ENCODE results near the gene ARHGEF6.
"Not testable (repeated sequence)": the region's sequence is repeated elsewhere in the genome, so short reads cannot be mapped to it uniquely, and the experiment has no call there.

The ARHGEF6 gene, protein sequence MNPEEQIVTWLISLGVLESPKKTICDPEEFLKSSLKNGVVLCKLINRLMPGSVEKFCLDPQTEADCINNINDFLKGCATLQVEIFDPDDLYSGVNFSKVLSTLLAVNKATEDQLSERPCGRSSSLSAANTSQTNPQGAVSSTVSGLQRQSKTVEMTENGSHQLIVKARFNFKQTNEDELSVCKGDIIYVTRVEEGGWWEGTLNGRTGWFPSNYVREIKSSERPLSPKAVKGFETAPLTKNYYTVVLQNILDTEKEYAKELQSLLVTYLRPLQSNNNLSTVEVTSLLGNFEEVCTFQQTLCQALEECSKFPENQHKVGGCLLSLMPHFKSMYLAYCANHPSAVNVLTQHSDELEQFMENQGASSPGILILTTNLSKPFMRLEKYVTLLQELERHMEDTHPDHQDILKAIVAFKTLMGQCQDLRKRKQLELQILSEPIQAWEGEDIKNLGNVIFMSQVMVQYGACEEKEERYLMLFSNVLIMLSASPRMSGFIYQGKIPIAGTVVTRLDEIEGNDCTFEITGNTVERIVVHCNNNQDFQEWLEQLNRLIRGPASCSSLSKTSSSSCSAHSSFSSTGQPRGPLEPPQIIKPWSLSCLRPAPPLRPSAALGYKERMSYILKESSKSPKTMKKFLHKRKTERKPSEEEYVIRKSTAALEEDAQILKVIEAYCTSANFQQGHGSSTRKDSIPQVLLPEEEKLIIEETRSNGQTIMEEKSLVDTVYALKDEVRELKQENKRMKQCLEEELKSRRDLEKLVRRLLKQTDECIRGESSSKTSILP

DNA sequence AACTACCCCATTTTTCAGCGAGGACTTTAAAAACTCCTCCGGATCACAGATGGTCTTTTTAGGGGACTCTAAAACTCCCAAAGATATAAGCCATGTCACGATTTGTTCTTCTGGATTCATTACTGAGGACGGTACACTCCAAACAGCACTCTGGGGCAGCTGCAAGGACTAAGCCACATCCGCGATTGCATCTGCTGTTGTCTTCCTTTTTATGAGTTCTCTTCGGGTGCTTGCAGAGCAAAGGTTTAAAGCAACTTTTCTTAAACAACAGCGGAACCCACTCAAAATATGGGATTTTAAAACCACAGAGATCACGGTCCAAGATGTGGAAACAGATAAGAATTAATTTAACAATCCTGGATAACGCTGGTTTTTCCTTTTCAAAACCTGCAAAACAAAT is at the start of gene ARHGEF6:
Gene ARHGEF6 (minus strand): TSS at position 170 of the 400 bp plus-strand sequence. CDS start 50 bp downstream, at position 120.
- peaks cover 63% of the 10 kb centered on the region for H3K4me1 Mint-ChIP-seq (ENCODE audit: low read depth)
- no peaks in the 10 kb centered on the region for H3K9me3 Mint-ChIP-seq
- peak within 1 kb of the TSS; percentile 96 for H3K27ac Mint-ChIP-seq
- H3K27me3 Mint-ChIP-seq, result no peaks in the 10 kb centered on the region
- peak within 1 kb of the TSS; percentile 94 for H3K4me3 Mint-ChIP-seq
- no peaks in the 10 kb centered on the region for H3K36me3 Mint-ChIP-seq (ENCODE audit: low read depth)

DNA sequence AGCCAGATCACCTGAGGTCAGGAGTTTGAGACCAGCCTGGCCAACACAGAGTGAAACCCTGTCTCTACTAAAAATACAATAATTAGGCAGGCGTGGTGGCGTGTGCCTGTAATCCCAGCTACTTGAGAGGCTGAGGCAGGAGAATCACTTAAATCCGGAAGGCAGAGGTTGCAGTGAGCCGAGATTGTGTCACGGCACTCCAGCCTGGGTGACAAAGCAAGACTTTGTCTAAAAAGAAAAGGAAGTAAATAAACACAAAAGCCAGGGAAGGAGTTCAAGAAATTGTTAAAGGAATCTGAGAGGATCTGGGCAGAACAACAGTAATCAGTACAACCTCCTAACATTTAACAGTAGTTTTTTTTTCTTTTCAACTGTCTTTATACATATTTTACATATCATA is 48.7 kb upstream of the ARHGEF6 start:
- no peak overlapping the region for H3K27ac Mint-ChIP-seq
- H3K4me3 Mint-ChIP-seq, result no peak overlapping the region
- H3K27me3 Mint-ChIP-seq, result no peaks in the 10 kb centered on the region
- no peaks in the 10 kb centered on the region for H3K36me3 Mint-ChIP-seq (ENCODE audit: low read depth)
- no peaks in the 10 kb centered on the region for H3K4me1 Mint-ChIP-seq (ENCODE audit: low read depth)
- H3K9me3 Mint-ChIP-seq, result no peaks in the 10 kb centered on the region

DNA sequence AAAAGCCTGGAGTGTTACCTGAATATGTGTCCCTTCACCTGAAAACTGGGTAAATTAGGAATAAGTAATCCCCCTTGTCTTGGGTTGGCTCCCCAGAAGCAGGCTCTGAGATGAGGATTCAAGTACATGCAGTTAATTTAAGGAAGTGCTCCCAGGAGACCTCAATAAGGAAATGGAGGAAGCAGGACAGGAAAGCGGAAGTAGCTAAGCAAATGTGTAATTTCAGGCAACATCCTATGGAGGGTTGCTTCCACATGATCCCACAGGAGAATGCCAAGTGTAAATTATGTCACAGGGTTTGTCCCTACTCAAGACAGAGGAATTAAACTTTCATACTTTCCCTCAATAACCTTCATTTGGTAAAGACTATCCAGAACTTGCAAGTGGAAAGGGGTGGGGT is 48.1 kb upstream of the ARHGEF6 start:
- Mint-ChIP-seq H3K36me3 (ENCODE audit: low read depth) (no peaks in the 10 kb centered on the region), H3K4me3 (no peak overlapping the region), H3K9me3 (no peaks in the 10 kb centered on the region), H3K4me1 (ENCODE audit: low read depth) (no peaks in the 10 kb centered on the region), H3K27ac (no peak overlapping the region), H3K27me3 (no peaks in the 10 kb centered on the region)

DNA sequence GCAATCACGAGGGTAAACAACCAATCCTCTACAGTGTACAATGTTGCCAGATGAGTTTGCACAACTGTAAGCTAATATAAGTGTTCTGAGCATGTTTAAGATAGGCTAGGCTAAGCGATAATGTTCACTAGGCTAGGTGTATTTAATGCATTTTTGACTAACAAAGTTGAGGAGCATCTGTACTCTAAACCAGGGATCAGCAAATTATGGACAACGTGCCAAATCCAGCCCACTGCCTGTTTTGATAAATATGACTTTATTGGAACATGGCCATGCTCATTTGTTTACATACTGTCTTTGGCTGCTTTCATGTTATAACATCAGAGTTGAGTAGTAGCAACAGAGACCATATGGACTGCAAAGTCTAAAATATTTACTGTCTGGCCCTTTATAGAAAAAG is 46.3 kb upstream of the ARHGEF6 start:
- no peaks in the 10 kb centered on the region for H3K27me3 Mint-ChIP-seq
- H3K4me3 Mint-ChIP-seq, result no peak overlapping the region
- no peak overlapping the region for H3K27ac Mint-ChIP-seq
- no peaks in the 10 kb centered on the region for H3K9me3 Mint-ChIP-seq
- H3K4me1 Mint-ChIP-seq (ENCODE audit: low read depth), result no peaks in the 10 kb centered on the region
- no peaks in the 10 kb centered on the region for H3K36me3 Mint-ChIP-seq (ENCODE audit: low read depth)

DNA sequence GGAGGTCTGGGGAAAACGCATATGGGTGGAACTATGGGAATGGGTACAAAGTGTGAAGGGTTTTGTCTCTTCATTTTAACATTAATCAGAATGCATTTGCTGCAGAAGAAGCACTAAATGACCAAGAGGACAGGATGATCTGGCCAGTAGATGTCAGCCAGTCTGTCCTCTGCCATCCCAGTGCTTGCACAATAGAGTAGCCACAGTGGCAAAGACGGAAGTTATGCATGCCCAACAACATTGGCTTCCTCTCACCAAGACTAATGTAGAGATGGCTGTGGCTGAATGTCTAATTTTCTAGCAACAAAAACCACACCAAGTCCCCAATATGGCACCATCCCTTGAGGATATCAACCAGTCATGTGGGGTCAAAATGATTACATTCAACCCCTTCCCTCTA is 45.0 kb upstream of the ARHGEF6 start:
- Mint-ChIP-seq H3K4me1 (ENCODE audit: low read depth) (no peaks in the 10 kb centered on the region), H3K9me3 (no peaks in the 10 kb centered on the region), H3K4me3 (no peak overlapping the region), H3K36me3 (ENCODE audit: low read depth) (no peaks in the 10 kb centered on the region), H3K27me3 (no peaks in the 10 kb centered on the region), H3K27ac (no peak overlapping the region)

DNA sequence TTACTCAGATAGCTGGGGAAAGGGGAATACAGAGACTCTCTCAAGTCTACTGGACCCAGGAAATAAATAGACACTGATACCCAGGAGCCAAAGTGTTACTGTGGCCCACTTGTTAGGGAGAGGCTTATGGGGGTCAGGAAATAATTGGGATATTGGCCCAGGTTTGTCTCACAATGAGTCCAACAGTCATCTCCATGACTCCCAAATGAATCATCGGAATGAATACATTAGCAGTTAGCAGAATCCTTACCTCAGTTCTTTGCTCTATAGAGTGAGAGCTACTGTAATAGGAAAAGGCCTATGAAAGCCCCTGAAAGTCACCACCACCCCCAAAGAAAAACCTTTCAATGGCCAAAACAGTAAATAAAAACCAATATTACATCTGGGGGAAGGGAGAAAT is 42.4 kb upstream of the ARHGEF6 start:
- H3K27me3 Mint-ChIP-seq, result no peaks in the 10 kb centered on the region
- H3K36me3 Mint-ChIP-seq (ENCODE audit: low read depth), result no peaks in the 10 kb centered on the region
- no peaks in the 10 kb centered on the region for H3K9me3 Mint-ChIP-seq
- H3K27ac Mint-ChIP-seq, result no peak overlapping the region
- H3K4me3 Mint-ChIP-seq, result no peak overlapping the region
- H3K4me1 Mint-ChIP-seq (ENCODE audit: low read depth), result no peaks in the 10 kb centered on the region

DNA sequence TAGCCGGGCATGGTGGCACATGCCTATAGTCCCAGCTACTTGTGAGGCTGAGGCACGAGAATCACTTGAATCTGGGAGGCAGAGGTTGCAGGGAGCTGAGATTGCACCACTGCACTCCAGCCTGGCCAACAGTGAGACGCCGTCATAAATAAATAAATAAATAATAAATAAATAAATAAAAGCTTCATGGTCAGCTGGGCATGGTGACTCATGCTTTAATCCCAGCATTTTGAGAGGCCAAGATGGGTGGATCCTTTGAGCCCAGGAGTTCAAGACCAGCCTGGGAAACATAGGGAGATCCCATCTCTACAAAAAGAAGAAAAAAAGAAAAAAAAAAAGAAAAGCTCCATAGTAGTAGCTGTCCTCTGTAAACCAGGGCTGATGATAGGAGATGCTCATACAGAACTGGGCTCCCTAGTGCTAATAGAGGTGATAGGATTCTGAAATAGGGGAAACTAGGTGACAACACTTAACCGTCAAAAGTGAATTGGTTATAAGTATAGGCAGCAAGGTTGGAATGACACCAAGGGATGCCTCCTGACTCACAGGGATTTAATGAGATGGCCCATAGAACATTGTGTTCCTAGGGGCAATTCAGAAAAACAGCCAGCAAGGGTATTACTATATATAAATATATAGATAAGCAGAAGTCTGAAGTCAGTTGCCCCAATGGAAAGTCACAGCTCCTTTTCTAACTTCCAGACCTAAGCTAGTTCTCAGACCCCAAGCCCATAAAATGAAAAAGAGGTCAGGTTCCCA is 41.8 kb upstream of the ARHGEF6 start:
- H3K36me3 Mint-ChIP-seq (ENCODE audit: low read depth), result no peaks in the 10 kb centered on the region
- H3K4me1 Mint-ChIP-seq (ENCODE audit: low read depth), result no peaks in the 10 kb centered on the region
- no peaks in the 10 kb centered on the region for H3K27me3 Mint-ChIP-seq
- no peak overlapping the region for H3K4me3 Mint-ChIP-seq
- H3K9me3 Mint-ChIP-seq, result no peaks in the 10 kb centered on the region
- no peak overlapping the region for H3K27ac Mint-ChIP-seq

DNA sequence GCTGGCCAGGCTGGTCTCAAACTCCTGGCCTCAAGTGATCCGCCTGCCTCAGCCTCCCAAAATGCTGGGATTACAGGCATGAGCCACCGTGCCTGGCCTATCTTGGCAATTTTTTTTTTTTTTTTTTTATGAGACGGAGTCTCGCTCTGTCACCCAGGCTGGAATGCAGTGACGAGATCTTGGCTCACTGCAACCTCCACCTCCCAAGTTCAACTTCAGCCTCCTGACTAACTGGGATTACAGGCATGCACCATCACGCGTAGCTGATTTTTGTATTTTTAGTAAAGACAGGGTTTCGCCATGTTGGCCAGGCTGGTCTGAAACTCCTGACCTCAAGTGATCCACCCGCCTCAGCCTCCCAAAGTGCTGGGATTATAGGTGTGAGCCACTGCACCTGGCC is 39.0 kb upstream of the ARHGEF6 start:
- H3K9me3 Mint-ChIP-seq; H3K4me1 Mint-ChIP-seq (ENCODE audit: low read depth); H3K36me3 Mint-ChIP-seq (ENCODE audit: low read depth); H3K4me3 Mint-ChIP-seq; H3K27ac Mint-ChIP-seq; H3K27me3 Mint-ChIP-seq: not testable (repeated sequence)

DNA sequence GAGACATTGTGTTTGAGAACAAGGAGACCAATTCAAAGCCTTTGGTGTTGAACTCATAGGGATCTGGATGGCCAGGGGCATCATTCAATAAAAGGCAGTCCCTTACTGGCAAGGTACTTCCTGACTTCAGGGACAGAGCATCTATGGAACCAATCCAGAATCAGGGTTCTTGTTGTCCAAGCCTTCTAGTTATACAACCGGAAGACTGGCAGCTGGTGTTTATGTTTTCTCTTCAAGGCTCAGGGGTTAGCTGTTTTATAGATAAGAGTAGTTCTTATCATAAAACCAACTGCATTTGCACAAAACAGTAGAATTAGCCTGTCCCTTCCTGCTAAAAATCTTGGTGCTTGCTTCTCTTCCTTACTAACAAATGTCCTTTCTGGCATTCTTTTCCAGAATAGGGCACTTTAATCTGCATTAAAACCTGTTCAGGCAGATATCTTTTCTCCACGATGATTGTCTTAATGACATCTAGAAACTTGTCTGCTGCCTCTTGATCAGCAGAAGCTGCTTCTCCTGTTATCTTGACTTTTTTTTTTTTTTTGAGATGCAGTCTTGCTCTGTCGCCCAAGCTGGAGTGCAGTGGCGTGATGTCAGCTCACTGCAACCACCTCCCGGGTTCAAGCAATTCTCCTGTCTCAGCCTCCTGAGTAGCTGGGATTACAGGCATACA is 38.4 kb upstream of the ARHGEF6 start:
- H3K27ac Mint-ChIP-seq, result no peak overlapping the region
- H3K36me3 Mint-ChIP-seq (ENCODE audit: low read depth), result no peaks in the 10 kb centered on the region
- H3K9me3 Mint-ChIP-seq, result no peaks in the 10 kb centered on the region
- no peaks in the 10 kb centered on the region for H3K4me1 Mint-ChIP-seq (ENCODE audit: low read depth)
- H3K4me3 Mint-ChIP-seq, result no peak overlapping the region
- H3K27me3 Mint-ChIP-seq, result no peaks in the 10 kb centered on the region

DNA sequence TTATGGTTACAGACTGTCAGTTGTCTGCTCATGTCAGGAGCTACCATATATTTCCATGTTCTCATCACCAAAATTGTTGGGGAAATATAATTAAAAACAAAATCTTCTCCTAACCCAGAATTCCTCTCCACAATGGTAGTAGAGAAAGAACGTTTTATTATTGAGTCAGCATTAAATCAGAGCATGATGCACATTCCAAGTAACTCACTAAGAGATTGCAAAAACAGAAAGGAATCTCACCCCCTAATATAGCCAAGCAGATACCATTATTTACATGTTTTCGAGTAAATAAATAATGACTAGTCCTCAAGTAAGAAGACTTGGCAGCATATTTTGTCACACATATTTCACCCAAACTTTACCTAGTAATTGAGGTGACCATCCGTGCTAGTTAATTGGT is 36.2 kb upstream of the ARHGEF6 start:
- no peaks in the 10 kb centered on the region for H3K9me3 Mint-ChIP-seq
- no peaks in the 10 kb centered on the region for H3K4me1 Mint-ChIP-seq (ENCODE audit: low read depth)
- H3K27me3 Mint-ChIP-seq, result no peaks in the 10 kb centered on the region
- H3K27ac Mint-ChIP-seq, result no peak overlapping the region
- no peak overlapping the region for H3K4me3 Mint-ChIP-seq
- H3K36me3 Mint-ChIP-seq (ENCODE audit: low read depth), result no peaks in the 10 kb centered on the region

DNA sequence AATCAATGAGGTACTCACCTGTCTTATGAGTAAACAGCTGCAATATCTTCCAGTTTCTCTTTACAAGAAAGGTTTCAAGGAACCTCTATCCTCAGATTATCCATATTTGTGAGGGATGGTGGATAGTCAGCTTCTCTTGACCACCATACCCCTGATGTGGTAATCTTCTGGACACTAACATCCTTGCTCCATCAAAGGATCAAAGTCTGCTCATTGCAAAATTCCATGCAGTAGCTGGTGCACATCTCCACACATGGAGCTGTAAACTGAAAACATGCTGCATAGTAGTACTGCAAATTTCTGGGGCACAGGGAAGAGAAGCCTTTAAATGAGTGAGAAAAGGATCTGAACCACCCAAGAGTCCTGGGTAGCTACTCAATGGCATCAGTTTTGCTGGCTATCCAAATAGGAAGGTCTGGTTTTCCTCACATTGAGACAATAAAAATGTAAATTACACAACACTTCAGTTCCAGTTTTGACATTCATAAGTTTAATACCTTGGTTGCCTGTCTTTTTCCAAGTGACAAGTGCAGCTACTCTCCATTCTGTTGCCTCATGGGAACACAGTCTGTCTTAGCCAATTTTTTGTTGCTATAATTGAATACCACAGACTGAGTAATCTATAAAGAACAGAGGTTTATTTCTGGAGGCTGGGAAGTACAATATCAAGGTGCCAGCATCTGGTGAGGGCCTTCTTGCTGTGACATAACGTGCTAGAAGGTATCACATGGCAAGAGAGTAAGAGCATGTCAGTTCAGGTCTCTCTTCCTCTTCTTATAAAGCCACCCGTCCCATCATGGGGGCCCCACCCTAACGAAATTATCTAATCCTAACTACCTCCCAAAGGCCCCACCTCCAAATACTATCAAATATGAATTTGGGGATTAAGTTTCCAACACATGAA is 34.4 kb upstream of the ARHGEF6 start:
- H3K27me3 Mint-ChIP-seq, result no peaks in the 10 kb centered on the region
- no peaks in the 10 kb centered on the region for H3K9me3 Mint-ChIP-seq
- H3K4me3 Mint-ChIP-seq, result no peak overlapping the region
- no peak overlapping the region for H3K27ac Mint-ChIP-seq
- no peaks in the 10 kb centered on the region for H3K36me3 Mint-ChIP-seq (ENCODE audit: low read depth)
- peaks cover 8% of the 10 kb centered on the region for H3K4me1 Mint-ChIP-seq (ENCODE audit: low read depth)

DNA sequence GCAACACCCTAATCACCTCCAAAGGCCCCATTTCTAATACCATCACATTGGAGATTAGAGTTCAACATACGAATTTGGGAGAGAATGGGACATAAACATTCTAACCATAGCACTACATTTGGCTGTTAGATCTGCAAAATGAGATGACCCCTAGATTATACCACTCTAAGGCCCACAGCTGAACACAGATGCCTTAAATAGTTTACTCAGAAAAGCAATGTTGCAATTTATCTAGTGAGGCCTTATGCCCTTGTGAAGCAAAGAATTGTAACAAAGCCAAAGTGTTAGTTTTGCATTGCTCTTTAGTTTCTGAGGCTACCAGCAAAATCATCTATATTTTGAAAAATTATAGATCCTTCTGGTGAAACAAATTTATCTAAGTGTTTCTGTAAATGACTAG is 31.6 kb upstream of the ARHGEF6 start:
- no peaks in the 10 kb centered on the region for H3K9me3 Mint-ChIP-seq
- no peak overlapping the region for H3K4me3 Mint-ChIP-seq
- H3K4me1 Mint-ChIP-seq (ENCODE audit: low read depth), result peaks cover 12% of the 10 kb centered on the region
- no peak overlapping the region for H3K27ac Mint-ChIP-seq
- H3K27me3 Mint-ChIP-seq, result no peaks in the 10 kb centered on the region
- H3K36me3 Mint-ChIP-seq (ENCODE audit: low read depth), result no peaks in the 10 kb centered on the region

DNA sequence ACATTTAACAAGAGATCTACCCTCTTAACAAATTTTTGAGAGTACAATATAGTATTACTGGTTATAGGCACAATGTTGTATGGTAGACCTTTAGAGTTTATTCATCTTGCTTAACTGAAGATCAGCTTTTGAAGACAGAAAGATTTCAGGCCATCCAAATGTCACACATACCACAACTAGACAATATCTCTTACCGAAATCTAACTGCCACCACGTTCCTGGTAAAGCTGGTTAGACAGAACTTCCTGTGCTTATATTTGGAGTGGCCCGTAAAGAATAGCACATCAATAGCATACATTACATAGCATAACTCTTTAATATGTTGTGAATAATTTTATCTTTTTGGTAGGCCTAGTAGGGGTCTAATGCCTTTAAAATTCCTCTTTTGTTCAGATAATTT is 29.8 kb upstream of the ARHGEF6 start:
- Mint-ChIP-seq H3K27ac (peak overlapping the region; percentile 40), H3K27me3 (no peaks in the 10 kb centered on the region), H3K36me3 (ENCODE audit: low read depth) (no peaks in the 10 kb centered on the region), H3K4me1 (ENCODE audit: low read depth) (peaks cover 12% of the 10 kb centered on the region), H3K9me3 (no peaks in the 10 kb centered on the region), H3K4me3 (no peak overlapping the region)

DNA sequence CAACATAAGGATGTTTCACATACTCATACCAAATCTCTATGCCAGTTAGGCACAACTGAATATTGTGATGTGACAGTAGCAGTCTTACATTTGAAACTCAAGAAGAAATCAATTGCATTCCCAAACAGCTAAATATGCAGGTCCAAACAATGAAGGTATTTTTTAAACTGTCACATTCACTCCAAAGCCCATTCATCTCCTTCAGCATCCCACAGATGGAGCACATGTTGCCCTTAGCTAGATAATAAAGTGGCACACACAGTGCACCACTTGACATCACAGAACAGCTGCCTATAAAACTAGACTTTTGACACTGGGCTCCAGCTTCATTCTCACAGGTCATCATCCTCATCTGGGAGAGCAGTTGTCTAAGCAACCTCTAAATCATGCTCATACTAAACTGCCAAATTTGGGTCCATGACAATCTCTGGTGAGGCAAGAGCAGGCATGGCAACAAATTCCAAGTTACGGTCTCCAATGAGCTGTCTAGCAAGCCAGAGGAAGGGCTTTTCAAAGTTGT is 26.2 kb upstream of the ARHGEF6 start:
- Mint-ChIP-seq H3K36me3 (ENCODE audit: low read depth) (no peaks in the 10 kb centered on the region), H3K4me1 (ENCODE audit: low read depth) (peaks cover 12% of the 10 kb centered on the region), H3K27me3 (no peaks in the 10 kb centered on the region), H3K27ac (no peak overlapping the region), H3K4me3 (no peak overlapping the region), H3K9me3 (no peaks in the 10 kb centered on the region)
